Activated T-cell treated with anti-CD3 and anti-CD28 coated beads, Interleukin-2, amount 50 U/mL, for 24 hours (primary cell): ENCODE measurements around the gene DPF3.

ENCODE experiments used
- DNase-seq: peaks from one replicate; pipeline ENCODE4 v3.0.0-alpha.2; 2020
- H3K27ac Mint-ChIP-seq: 2 replicates; pipeline ENCODE4 v1.8.0; 2020; ENCODE audit warnings: mild to moderate bottlenecking, mixed read lengths
- H3K27me3 Mint-ChIP-seq: 2 replicates; pipeline ENCODE4 v1.8.0; 2020; ENCODE audit warnings: mixed read lengths
- H3K36me3 Mint-ChIP-seq: 2 replicates; pipeline ENCODE4 v1.8.0; 2020; ENCODE audit warnings: low read depth, mixed read lengths
- H3K4me1 Mint-ChIP-seq: 2 replicates; pipeline ENCODE4 v1.8.0; 2020; ENCODE audit warnings: low read depth, mixed read lengths
- H3K4me3 Mint-ChIP-seq: 2 replicates; pipeline ENCODE4 v1.8.0; 2020; ENCODE audit warnings: mild to moderate bottlenecking, moderate library complexity, mixed read lengths
- H3K9me3 Mint-ChIP-seq: 2 replicates; pipeline ENCODE4 v1.8.0; 2020; ENCODE audit warnings: mixed read lengths

The DPF3 gene

GRCh38 chr14:72893636-72894322, at the start of gene DPF3:
TSS of gene DPF3 (minus strand) at chr14:72894101. CDS start at chr14:72894088, 13 bp downstream.
- H3K27ac Mint-ChIP-seq: peak within 1 kb of the TSS; percentile 74
- H3K4me1 Mint-ChIP-seq: peaks cover 29% of the 10 kb centered on the region
- peaks cover 50% of the 10 kb centered on the region for H3K27me3 Mint-ChIP-seq
- DNase-seq: peak; percentile 94
- H3K36me3 Mint-ChIP-seq: peaks cover 3% of the 10 kb centered on the region
- H3K4me3 Mint-ChIP-seq: peak within 1 kb of the TSS; percentile 90
- no peaks in the 10 kb centered on the region for H3K9me3 Mint-ChIP-seq

DNA sequence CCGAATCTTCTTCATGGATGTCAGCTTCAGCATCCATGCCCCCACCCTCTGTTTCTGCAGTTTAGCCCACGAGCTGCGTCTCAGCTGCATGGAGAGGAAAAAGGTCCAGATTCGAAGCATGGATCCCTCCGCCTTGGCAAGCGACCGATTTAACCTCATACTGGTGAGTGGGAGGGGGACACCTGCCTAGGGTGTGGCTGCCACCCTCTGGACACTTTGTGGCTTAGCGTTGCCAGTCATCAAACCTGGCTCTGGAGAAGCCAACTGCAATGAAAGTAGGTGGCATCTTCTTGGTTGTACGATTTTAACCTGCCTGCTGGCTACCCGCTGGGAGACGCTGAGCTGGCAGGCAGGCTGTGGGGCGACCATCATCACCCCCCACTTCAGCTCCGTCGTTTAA, 49.0 kb upstream of the DPF3 start:
- H3K27ac Mint-ChIP-seq: no peak overlapping the region
- H3K27me3 Mint-ChIP-seq: no peaks in the 10 kb centered on the region
- H3K4me1 Mint-ChIP-seq: peaks cover 8% of the 10 kb centered on the region
- no peaks in the 10 kb centered on the region for H3K9me3 Mint-ChIP-seq
- no peak overlapping the region for H3K4me3 Mint-ChIP-seq
- peaks cover 84% of the 10 kb centered on the region for H3K36me3 Mint-ChIP-seq
- no peak for DNase-seq

DNA sequence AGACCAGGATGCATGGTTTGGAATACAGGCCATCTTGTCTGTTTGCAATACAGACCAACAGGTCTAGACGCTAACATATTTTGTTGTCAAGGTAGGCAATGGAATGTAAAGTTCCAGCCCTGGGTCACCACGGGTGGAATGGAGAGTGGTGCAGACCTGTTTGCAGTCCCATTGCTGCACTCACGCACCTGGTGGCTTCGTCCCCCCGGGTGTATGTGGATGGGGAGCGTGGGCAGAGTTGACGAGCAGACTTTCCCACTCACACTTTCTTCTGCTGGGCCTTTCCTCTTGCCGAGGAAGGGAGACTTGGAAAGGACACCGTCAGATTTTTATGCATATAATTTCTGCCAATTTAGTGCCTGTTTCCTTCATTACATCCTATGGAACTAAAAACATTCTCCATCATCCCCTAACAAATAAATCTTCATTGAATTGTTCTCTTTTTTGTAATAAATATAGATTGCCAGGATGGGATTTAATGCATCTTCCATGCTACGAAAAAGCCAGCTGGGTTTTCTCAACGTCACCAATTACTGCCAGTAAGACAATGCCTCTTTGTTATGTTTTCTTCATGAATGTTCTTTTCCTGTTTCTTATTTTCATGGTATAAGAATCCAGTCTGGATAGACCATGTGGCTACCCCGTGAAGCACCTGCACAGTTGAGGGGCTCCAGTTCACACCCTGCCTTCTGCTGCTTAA, 47.5 kb upstream of the DPF3 start:
- Mint-ChIP-seq H3K27me3 (no peaks in the 10 kb centered on the region), H3K9me3 (no peaks in the 10 kb centered on the region), H3K4me1 (peaks cover 15% of the 10 kb centered on the region), H3K27ac (no peak overlapping the region), H3K36me3 (peaks cover 77% of the 10 kb centered on the region), H3K4me3 (no peak overlapping the region)
- DNase-seq: no peak

DNA sequence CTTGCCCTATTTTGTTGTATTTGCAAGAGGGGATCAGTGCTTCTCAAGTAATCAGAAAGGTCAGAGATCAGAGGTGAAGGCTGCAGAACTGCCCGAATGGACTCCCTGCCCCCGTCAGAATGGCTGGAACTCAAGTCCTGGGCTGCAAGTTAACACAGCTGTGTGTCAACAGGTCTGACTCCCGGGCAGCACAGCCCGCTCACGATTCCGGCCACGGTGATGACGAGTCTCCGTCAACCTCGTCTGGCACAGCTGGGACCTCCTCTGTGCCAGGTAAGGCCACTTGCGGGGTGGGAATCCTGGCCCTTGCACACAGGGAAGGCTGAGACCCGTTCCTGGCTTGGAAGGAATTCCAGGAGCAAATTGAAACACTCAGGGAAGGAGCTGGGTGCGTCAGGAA, 45.7 kb upstream of the DPF3 start:
- no peak overlapping the region for H3K27ac Mint-ChIP-seq
- peaks cover 67% of the 10 kb centered on the region for H3K36me3 Mint-ChIP-seq
- no peaks in the 10 kb centered on the region for H3K27me3 Mint-ChIP-seq
- no peak overlapping the region for H3K4me3 Mint-ChIP-seq
- no peaks in the 10 kb centered on the region for H3K9me3 Mint-ChIP-seq
- DNase-seq: no peak
- peaks cover 15% of the 10 kb centered on the region for H3K4me1 Mint-ChIP-seq

DNA sequence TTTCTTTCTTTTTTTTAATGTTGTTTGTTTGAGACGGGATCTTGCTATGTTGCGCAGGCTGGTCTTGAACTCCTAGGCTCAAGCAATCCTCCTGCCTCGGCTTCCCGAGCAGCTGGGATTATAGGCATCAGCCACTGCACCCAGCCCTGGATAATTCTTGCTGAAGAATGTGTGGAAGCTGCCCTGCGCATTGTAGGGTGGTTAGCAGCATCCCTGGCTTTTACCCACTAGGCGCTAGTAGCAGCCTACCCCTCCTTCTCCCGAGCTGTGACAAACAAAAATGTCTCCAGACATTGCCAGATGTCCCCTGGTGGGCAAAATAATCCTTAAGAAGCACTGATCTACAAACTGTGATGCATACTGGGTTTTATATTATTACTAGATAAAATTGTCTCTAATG, 39.0 kb upstream of the DPF3 start:
- H3K36me3 Mint-ChIP-seq: peaks cover 16% of the 10 kb centered on the region
- no peaks in the 10 kb centered on the region for H3K9me3 Mint-ChIP-seq
- H3K27me3 Mint-ChIP-seq: no peaks in the 10 kb centered on the region
- peaks cover 23% of the 10 kb centered on the region for H3K4me1 Mint-ChIP-seq
- DNase-seq: no peak
- no peak overlapping the region for H3K4me3 Mint-ChIP-seq
- no peak overlapping the region for H3K27ac Mint-ChIP-seq

- no peak for DNase-seq
- peaks cover 22% of the 10 kb centered on the region for H3K4me1 Mint-ChIP-seq
- no peak overlapping the region for H3K4me3 Mint-ChIP-seq
- H3K9me3 Mint-ChIP-seq: no peaks in the 10 kb centered on the region
- no peak overlapping the region for H3K27ac Mint-ChIP-seq
- peaks cover 6% of the 10 kb centered on the region for H3K27me3 Mint-ChIP-seq
- H3K36me3 Mint-ChIP-seq: peaks cover 11% of the 10 kb centered on the region
Observed at GRCh38 chr14:72929316-72930080, 35.6 kb upstream of the DPF3 start.

DNA sequence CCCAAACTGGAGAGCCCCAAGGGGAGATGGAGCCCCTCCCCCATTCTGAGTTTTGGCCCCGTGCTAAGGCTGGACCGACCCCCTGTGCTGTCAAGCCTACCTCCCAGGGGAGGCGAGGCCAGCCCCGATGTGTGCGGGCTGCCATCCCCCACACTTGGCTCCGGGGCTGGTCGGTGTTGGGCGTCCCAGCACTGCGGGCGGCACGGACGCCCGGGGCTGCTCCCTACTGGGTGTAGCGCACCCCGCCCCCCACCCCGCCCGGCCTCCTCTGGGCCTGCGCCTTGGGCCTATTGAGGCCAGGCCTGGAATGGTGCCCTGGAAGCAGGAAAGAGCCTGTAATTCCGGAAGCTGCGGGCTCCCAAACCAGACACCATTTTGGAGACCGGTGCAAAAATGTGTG, 35.0 kb upstream of the DPF3 start:
- Mint-ChIP-seq H3K4me1 (peaks cover 22% of the 10 kb centered on the region), H3K4me3 (no peak overlapping the region), H3K9me3 (no peaks in the 10 kb centered on the region), H3K27ac (no peak overlapping the region), H3K36me3 (peaks cover 11% of the 10 kb centered on the region), H3K27me3 (peaks cover 10% of the 10 kb centered on the region)
- no peak for DNase-seq

DNA sequence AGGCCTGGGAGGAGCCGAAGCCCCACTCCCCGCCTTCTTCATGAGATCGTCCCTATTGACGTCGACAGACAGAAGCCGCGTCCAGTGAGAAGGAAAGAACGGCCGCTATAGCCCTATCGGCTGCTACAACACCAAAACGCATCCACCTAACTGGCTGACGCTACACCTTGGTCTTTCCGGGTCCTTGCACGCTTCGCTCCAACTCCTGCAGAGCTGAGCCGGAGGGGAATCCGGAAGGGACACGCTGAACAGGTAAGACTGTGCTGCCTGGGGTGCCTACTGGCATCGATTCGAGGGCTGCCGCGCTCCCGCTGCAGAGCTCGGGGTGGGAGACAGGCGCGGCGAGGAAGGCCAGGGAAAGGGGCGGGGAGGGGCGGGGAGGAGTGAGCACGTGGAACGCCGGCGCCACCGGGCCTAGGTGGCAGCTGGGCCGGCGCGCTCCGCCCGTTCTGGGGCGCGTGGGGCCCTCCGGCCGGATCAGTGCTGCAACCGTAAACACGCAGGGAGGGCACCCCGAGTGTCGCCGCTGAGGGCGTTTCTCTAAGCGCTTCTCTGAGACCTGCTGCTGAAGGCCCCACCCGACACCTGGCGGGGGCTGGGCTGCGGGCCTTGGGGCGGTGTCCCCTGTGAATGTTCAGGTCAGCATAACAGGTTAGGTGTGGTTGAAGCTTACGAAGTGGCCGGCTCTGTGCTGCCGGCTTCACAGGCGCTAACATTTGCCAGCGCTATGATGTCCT, 32.6 kb upstream of the DPF3 start, which contains the start of gene DCAF4:
Gene DCAF4, plus strand, starts transcription at position 173 of the 737 bp plus-strand sequence. CDS start 11,515 bp downstream, outside the sequence.
- H3K9me3 Mint-ChIP-seq: no peaks in the 10 kb centered on the region
- peak within 1 kb of the TSS; percentile 96 for H3K27ac Mint-ChIP-seq
- peak within 1 kb of the TSS; percentile 89 for H3K4me3 Mint-ChIP-seq
- peaks cover 14% of the 10 kb centered on the region for H3K27me3 Mint-ChIP-seq
- peak; percentile 94 for DNase-seq
- H3K4me1 Mint-ChIP-seq: peaks cover 21% of the 10 kb centered on the region
- H3K36me3 Mint-ChIP-seq: peaks cover 11% of the 10 kb centered on the region

- Mint-ChIP-seq H3K27ac (peak overlapping the region; percentile 96), H3K27me3 (peaks cover 18% of the 10 kb centered on the region), H3K36me3 (peaks cover 11% of the 10 kb centered on the region), H3K4me1 (peaks cover 18% of the 10 kb centered on the region), H3K9me3 (no peaks in the 10 kb centered on the region), H3K4me3 (peak overlapping the region; percentile 89)
- DNase-seq: no peak
Observed at GRCh38 chr14:72925815-72926291, 32.0 kb upstream of the DPF3 start.

- Mint-ChIP-seq H3K27ac (no peak overlapping the region), H3K4me1 (peaks cover 13% of the 10 kb centered on the region), H3K9me3 (no peaks in the 10 kb centered on the region), H3K27me3 (peaks cover 20% of the 10 kb centered on the region), H3K36me3 (peaks cover 11% of the 10 kb centered on the region), H3K4me3 (peak overlapping the region; percentile 89)
- DNase-seq: no peak
Observed at GRCh38 chr14:72925171-72925759, 31.4 kb upstream of the DPF3 start.

GRCh38 chr14:72924337-72924736, 30.4 kb upstream of the DPF3 start:
- DNase-seq: no peak
- H3K27me3 Mint-ChIP-seq: peaks cover 20% of the 10 kb centered on the region
- peaks cover 4% of the 10 kb centered on the region for H3K36me3 Mint-ChIP-seq
- H3K27ac Mint-ChIP-seq: no peak overlapping the region
- H3K4me3 Mint-ChIP-seq: no peak overlapping the region
- no peaks in the 10 kb centered on the region for H3K9me3 Mint-ChIP-seq
- H3K4me1 Mint-ChIP-seq: peaks cover 12% of the 10 kb centered on the region

DNA sequence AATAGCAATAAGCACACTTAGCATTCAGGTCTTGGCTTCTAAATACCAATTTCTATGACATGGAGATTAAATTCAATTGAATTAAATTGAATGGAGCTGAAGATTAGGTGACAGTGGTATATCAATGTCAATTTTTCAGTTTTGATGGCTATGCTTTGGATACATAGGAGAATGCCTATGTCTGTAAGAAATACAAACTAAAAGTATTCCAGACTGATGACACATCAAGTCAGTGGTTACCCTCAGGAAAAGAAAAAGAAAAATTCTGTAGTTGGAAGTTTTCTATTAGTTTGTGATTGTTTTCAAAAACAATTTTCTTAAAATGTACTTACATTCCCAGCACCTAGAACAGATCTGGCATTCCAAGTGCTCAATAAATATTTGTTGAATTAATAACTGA, 27.5 kb upstream of the DPF3 start:
- no peak for DNase-seq
- H3K4me3 Mint-ChIP-seq: no peak overlapping the region
- H3K36me3 Mint-ChIP-seq: no peaks in the 10 kb centered on the region
- H3K4me1 Mint-ChIP-seq: peaks cover 6% of the 10 kb centered on the region
- no peak overlapping the region for H3K27ac Mint-ChIP-seq
- H3K9me3 Mint-ChIP-seq: no peaks in the 10 kb centered on the region
- H3K27me3 Mint-ChIP-seq: peaks cover 26% of the 10 kb centered on the region

- Mint-ChIP-seq H3K27me3 (peaks cover 22% of the 10 kb centered on the region), H3K4me3 (no peak overlapping the region), H3K4me1 (no peaks in the 10 kb centered on the region), H3K9me3 (no peaks in the 10 kb centered on the region), H3K36me3 (no peaks in the 10 kb centered on the region), H3K27ac (no peak overlapping the region)
- DNase-seq: no peak
Observed at GRCh38 chr14:72920008-72920407, 26.1 kb upstream of the DPF3 start.
